Omental fat pad (tissue), 4 donors: ENCODE measurements around the gene PLAAT3. TPM values are rescaled to one million over a fixed set of nuclear protein-coding genes. Genes with fewer than 3 reads are reported as not detected.
"Not testable (repeated sequence)": the region's sequence is repeated elsewhere in the genome, so short reads cannot be mapped to it uniquely, and the experiment has no call there.

Source experiments
- ATAC-seq: fragments of 150-250 bp; one replicate; pipeline ENCODE4 v1.9.1; 2016; ENCODE audit warnings: mild to moderate bottlenecking, moderate library complexity; ENCODE audit not compliant: low FRiP score
- DNase-seq: peaks from one replicate; pipeline ENCODE4 v3.0.0-alpha.2; 2019; ENCODE audit warnings: low spot score
- CTCF ChIP-seq, 3 donors: fragments of 450-650 bp; IDR thresholded peaks; one replicate each; pipeline ENCODE4 v1.5.1; 2016 to 2017; ENCODE audit warnings: antibody characterized with exemption in 3 of 3, mild to moderate bottlenecking in 3 of 3, moderate library complexity in 2 of 3
- total RNA-seq, 4 donors: library from RNA; depleted of rRNA; stranded (reverse); fragments of >200 nt; gene quantifications; one replicate each; pipeline ENCODE4 v1.1.0, GENCODE V29; 2016

PLAAT3 gene
- total RNA-seq, 4 donors from 2014 or later = 125 to 616 (median 260) TPM

DNA sequence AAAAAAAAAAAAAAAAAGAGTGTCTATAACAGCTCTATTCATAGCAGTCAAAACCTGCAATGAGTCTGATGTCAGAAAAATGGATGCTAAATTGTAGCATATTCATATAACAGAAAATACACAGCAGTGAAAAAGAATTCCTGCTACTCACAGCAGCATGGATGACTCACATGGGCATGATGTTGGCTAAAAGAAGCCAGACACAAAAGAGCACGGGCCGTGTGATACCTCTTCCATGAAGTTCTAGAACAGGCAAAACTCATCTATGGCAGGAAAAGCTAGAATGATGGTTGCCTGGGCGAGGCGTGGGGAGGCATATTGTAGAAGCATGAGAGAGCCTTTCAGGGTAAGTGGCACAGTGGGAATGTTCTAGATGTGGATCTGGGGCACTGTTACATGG is 18.9 kb downstream of the PLAAT3 start:
- TF ChIP-seq CTCF (IDR thresholded peaks at IDR 0.05) = no peak
- ATAC-seq (no peak), DNase-seq (no peak)

DNA sequence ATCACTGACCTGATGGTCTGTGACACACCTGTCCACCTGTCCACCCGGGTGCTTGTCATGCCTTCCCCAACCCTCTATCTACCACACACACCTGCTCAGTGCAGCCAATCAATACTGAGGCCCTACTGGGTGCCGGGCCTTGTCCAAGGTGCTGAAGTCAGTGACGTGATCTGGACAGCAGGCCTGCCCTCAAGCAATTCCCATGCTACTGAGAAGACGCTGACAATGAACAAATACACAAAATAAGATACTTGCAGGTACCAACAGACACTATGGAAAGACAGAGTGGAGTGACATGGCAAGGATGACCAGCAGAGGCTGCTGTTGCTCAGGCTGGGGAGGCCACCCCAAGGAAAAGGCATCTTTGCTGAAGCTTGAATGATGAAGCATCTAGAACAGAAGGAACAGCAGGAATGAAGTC is 21.2 kb downstream of the PLAAT3 start:
- no peak for TF ChIP-seq CTCF (IDR thresholded peaks at IDR 0.05)
- ATAC-seq (no peak), DNase-seq (no peak)

DNA sequence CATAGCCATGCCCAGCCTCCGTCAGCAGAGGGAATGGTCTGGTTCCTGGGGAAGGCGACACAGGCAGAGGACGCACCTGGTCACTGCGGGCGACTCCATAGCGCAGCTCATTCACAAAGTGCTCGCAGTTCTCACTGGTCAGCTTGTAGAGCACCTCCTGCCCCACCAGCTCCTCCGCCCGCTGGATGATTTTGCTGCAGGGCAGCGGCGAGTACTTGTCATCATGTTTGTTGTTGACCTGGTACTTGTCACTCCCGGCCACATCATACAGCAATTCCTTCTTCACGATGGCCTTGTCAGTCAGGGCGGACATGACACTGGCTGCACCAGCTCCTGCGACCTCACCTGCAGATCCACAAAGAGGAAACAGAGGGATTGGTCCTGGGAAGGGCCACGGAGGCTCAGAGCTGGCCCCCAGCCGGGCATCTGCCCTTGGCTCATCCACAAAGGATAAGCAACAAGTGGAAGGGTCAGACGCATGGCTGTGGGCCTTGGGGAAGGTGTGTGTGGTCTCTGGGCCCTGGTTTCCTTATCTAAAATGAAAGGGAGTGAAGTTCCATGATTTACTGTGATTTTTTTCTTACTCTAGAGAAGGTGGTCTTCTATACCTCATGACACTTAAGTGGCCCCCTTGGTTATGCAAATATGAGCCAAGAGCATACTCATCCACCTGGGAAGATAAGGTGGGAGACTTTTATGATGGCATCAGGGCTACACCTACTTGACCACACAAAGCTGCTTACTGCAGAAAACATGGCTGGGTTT is 24.0 kb downstream of the PLAAT3 start:
- DNase-seq (no peak), ATAC-seq (no peak)
- TF ChIP-seq CTCF (IDR thresholded peaks at IDR 0.05) = no peak

- no peak for ATAC-seq
- TF ChIP-seq CTCF (IDR thresholded peaks at IDR 0.05) = no peak
- DNase-seq = no peak
Observed at GRCh38 chr11:63589000-63589399, 25.2 kb downstream of the PLAAT3 start.

DNA sequence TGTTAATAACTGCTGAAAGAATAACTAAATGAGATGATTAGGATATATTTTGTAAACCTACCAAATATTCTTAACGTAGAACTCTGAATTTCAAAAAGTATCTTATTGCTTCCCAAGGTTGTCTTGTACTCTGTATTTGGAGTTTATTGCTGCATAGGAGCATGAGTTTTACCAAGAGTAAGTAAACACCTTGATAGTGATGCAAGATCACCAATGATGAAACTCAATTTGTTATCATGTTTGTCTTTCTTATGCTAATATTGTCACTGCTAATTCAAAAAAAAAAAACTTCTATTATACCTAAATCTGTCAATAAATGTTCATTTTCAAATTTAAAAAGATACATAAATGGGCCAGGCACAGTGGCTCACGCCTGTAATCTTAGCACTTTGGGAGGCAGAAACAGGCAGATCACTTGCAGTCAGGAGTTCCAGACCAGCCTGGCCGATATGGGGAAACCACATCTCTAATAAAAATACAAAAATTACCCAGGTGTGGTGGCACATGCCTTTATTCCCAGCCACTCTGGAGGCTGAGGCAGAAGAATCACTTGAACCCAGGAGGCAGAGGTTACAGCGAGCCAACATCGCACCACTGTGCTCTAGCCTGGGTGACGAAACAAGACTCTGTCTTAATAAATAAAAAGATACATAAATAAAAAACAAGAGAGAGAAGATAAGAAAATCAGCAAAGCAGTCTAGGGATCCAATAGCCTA is 27.6 kb downstream of the PLAAT3 start:
- DNase-seq (no peak), ATAC-seq (no peak)
- no peak for TF ChIP-seq CTCF (IDR thresholded peaks at IDR 0.05)

DNA sequence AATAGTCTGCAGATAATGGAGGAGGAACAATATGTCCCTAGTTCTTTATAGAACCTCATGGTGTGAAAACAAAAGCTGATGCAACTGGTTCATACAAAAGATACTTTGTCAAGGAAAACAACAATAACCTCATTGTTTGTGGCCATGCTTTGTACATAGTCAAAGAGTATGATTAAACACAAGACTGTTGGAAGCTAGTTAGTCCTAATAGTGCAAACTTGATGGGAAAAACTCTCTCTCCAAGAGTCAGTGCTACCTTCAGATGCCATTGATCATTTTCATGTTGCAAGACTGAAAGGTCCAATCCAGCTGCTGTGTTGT is 30.9 kb downstream of the PLAAT3 start:
- ATAC-seq = no peak
- no peak for DNase-seq
- no peak for TF ChIP-seq CTCF (IDR thresholded peaks at IDR 0.05)

DNA sequence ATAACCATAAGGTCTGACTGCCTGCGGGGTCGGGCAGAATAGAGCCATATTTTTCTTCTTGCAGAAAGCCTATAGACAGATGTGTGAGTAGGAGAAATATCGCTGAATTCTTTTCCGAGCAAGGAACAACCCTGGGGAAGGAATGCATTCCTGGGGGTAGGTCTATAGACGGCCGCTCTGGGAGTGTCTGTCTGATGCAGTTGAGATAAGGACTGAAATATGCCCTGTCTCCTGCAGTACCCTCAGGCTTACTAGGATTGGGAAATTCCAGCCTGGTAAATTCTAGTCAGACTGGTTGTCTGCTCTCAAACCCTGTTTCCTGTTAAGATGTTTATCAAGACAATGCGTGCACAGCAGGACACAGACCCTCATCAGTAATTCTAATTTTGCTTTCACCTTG is 33.0 kb downstream of the PLAAT3 start:
- not testable (repeated sequence) for DNase-seq

GRCh38 chr11:63578882-63579281 is 35.4 kb downstream of the PLAAT3 start:
- ATAC-seq, DNase-seq: not testable (repeated sequence)

More for the DNA sequence above, 33.0 kb downstream of the PLAAT3 start:
- not testable (repeated sequence) for ATAC-seq
